Measurements from ENCODE around the gene BTF3L4.
A peak's percentile ranks its signal among the peaks of the same experiment; 100 is the strongest.

The BTF3L4 gene

DNA sequence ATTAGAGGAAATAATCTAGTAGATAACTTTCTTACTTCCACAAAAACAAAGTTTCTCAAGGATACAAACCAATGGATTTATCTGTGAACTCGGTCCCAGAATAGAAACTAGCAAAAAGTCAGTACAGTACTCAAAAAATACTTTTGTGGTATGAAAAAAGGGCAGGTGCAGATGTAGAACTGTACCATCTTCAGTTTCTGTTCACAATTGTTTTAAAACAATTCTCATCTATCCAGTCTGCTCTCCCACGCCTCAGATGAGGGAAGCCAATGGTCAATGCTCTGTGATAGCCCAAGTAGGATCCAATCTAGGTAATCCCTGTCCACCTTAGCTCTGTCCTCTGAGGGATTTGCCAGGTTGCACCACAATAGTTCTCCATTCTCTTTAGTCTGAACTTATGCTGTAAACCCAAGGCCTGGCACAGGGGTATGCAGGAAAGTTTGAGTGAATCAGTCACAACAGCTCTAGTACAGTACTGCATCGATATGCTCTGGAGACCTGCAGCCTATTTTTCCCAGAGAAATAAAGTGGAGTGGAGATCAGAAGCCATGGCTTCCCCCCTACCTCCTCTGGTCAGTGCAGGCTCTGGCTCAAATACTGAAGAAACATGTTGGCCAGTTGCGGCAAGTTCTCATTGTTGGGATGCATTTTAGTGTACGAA is 23.8 kb upstream of the BTF3L4 start:
- TF ChIP-seq, protein P1, sequence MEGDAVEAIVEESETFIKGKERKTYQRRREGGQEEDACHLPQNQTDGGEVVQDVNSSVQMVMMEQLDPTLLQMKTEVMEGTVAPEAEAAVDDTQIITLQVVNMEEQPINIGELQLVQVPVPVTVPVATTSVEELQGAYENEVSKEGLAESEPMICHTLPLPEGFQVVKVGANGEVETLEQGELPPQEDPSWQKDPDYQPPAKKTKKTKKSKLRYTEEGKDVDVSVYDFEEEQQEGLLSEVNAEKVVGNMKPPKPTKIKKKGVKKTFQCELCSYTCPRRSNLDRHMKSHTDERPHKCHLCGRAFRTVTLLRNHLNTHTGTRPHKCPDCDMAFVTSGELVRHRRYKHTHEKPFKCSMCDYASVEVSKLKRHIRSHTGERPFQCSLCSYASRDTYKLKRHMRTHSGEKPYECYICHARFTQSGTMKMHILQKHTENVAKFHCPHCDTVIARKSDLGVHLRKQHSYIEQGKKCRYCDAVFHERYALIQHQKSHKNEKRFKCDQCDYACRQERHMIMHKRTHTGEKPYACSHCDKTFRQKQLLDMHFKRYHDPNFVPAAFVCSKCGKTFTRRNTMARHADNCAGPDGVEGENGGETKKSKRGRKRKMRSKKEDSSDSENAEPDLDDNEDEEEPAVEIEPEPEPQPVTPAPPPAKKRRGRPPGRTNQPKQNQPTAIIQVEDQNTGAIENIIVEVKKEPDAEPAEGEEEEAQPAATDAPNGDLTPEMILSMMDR (IDR thresholded peaks at IDR 0.05; ENCODE audit: low read depth, low read length, missing control alignments), result no peak
- DNase-seq (ENCODE audit: low read depth), result no peak
- H3K4me3 ChIP-seq (ENCODE audit: low read depth, low read length), result peak overlapping the region; percentile 74

DNA sequence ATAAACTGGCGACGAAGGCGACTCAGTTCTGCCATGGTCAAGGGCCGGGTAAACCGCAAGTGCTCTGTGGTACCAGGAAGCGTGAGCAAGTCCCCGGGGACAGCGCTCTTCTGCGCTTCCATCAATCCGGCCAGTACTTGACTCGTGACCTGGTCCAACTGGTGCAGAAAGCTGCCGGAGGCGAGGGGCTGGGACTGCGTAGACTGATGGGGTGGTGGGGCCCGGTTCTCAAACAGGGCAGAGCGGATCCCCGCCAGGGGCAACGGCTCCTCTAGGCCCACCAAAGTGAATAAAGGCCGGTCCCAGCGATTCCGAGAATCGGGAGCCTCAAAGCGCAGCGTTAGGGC is 23.3 kb upstream of the BTF3L4 start:
- peak overlapping the region; percentile 74 for H3K4me3 ChIP-seq (ENCODE audit: low read depth, low read length)
- DNase-seq (ENCODE audit: low read depth), result no peak
- TF ChIP-seq, protein P1 (IDR thresholded peaks at IDR 0.05; ENCODE audit: low read depth, low read length, missing control alignments), result no peak

DNA sequence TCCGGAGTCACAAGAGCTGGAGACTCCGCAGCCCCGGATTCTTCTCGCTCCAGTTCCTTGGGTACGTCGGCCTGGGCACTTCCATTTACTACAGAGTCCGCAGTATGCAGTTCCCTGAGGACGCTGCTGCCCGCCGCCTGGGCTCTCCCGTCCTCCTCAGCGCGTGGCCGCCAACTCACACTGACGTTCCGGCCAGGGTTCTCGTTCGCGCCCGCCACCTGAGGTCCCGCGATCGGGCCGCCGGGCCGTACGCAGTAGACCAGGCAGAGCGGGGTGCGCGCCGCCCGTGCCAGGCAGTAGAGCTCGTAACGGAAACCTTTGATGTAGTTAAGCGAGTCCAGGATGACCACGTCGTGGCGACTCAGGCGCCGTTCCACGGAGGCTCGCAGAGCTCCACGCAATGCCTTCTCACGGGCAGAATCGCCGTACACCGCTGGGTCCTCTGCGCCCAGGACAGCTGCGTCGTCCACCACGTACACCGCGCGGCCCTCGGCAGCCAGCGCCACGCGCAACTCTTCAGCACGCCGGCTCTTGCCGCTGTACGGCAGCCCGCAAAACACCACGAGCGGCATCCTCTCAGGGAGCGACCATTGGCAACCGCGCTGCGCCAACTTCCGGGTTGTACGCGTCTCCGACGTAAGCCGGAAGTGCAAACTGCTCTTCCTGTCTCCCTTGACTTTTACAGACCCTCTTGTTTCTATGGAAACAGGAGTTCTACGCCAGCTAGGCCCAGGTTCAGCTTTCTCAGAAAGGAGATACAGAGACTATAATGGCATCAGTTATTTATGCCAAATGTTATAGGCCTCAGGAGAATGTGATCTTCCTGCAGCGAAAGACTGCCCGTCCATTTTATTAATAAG is 22.7 kb upstream of the BTF3L4 start, which contains the start of gene KTI12:
KTI12 (minus strand) TSS at position 621 of the 860 bp plus-strand sequence; CDS start at position 572, 49 bp downstream.
- peak; percentile 87 for DNase-seq (ENCODE audit: low read depth)
- TF ChIP-seq, protein P1 (IDR thresholded peaks at IDR 0.05; ENCODE audit: low read depth, low read length, missing control alignments), result no peak
- peak within 1 kb of the TSS; percentile 74 for H3K4me3 ChIP-seq (ENCODE audit: low read depth, low read length)

DNA sequence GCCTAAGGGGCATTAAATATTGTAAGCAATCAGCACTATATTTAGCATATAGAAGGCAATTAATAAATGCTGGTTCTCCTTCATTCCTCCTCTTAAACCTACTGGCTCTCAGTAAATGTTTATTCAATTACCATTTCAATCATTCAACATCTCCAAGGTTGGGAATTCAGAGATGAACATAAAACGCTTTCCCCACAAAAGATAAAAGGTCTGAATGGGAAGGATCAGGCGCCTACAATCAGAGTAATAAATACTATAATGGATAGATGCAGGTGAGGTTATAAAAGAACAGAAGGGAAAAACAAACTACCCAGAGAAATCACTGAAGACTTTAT is 22.1 kb upstream of the BTF3L4 start:
- DNase-seq (ENCODE audit: low read depth), result no peak
- H3K4me3 ChIP-seq (ENCODE audit: low read depth, low read length), result no peak overlapping the region; the same call in 1 of the 2 replicates
- TF ChIP-seq, protein P1 (IDR thresholded peaks at IDR 0.05; ENCODE audit: low read depth, low read length, missing control alignments), result no peak

DNA sequence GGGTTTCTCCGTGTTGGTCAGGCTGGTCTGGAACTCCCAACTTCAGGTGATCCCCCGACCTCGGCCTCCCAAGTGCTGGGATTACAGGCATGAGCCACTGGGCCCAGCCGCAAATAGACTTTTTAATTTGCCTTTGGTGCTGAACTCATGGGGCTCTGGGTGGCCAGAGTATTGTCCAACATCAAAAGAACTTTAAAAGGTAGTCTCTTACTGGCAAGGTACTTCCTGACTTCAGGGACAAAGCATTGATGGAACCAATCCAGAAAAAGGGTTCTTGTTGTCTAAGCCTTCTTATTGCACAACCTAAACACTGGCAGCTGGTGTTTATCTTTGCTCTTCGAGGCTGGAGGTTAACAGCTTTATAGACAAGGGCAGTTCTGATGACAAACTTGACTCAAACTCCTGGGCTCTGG is 18.7 kb upstream of the BTF3L4 start:
- no peak overlapping the region for H3K4me3 ChIP-seq (ENCODE audit: low read depth, low read length)
- no peak for DNase-seq (ENCODE audit: low read depth)
- TF ChIP-seq, protein P1 (IDR thresholded peaks at IDR 0.05; ENCODE audit: low read depth, low read length, missing control alignments), result no peak

DNA sequence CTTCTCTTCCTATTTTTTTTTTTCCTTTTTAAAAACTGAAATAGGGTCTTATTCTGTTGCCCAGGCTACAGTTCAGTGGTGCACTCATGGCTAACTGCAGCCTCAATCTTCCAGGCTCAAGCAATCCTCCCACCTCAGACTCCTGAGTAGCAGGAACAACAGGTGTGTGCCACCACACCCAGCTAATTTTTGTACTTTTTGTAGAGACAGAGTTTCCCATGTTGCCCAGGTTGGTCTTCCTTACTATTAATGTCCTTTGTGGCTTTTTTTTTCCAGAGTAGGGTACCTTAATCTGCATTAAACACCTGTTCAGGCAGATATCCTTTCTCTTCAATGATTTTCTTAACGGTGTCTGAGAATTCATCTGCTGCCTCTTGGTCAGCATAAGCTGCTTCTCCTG is 18.2 kb upstream of the BTF3L4 start:
- TF ChIP-seq, protein P1 (IDR thresholded peaks at IDR 0.05; ENCODE audit: low read depth, low read length, missing control alignments), result no peak

More for the DNA sequence above, 18.2 kb upstream of the BTF3L4 start:
- no peak for DNase-seq (ENCODE audit: low read depth)
- no peak overlapping the region for H3K4me3 ChIP-seq (ENCODE audit: low read depth, low read length)

Measured in GM12864 (cell line).